Osteoblast (primary cell): ENCODE data around the gene TCN1. TPM values are rescaled to one million over a fixed set of nuclear protein-coding genes. Genes with fewer than 3 reads are reported as not detected.
"Not testable (repeated sequence)": the region's sequence is repeated elsewhere in the genome, so short reads cannot be mapped to it uniquely, and the experiment has no call there.

Source experiments
- DNase-seq: peaks from one replicate; pipeline ENCODE4 v3.0.0; 2011; ENCODE audit warnings: low spot score, mixed read lengths; ENCODE audit not compliant: insufficient read length; ENCODE audit errors: missing footprints
- H2AFZ ChIP-seq: 2 replicates; pipeline ENCODE4 v1.6.0; 2011; ENCODE audit warnings: mild to moderate bottlenecking, low read length
- H3K27ac ChIP-seq: 2 replicates; pipeline ENCODE4 v1.5.1; 2011; ENCODE audit warnings: mild to moderate bottlenecking, low read depth, low read length, moderate library complexity
- H3K27me3 ChIP-seq: 2 replicates; pipeline ENCODE4 v1.6.0; 2012; ENCODE audit warnings: mild to moderate bottlenecking, control low read depth, inconsistent platforms, low read length, moderate library complexity; ENCODE audit not compliant: insufficient read depth
- H3K36me3 ChIP-seq: 2 replicates; pipeline ENCODE4 v1.5.1; 2011; ENCODE audit warnings: mild to moderate bottlenecking, low read length, control low read depth, moderate library complexity; ENCODE audit not compliant: insufficient read depth
- H3K4me1 ChIP-seq: 2 replicates; pipeline ENCODE4 v1.5.1; 2011; ENCODE audit warnings: mild to moderate bottlenecking, low read length, control low read depth, moderate library complexity; ENCODE audit not compliant: insufficient read depth
- H3K4me2 ChIP-seq: 2 replicates; pipeline ENCODE4 v1.6.0; 2011; ENCODE audit warnings: mild to moderate bottlenecking, low read length; ENCODE audit not compliant: insufficient read depth
- H3K4me3 ChIP-seq: fragments of 200-600 bp; sonication (generic); 3 replicates; pipeline ENCODE4 v1.5.1; 2012; ENCODE audit warnings: mild to moderate bottlenecking, low read length, inconsistent platforms; ENCODE audit not compliant: insufficient read depth
- H3K79me2 ChIP-seq: 2 replicates; pipeline ENCODE4 v1.6.0; 2012; ENCODE audit warnings: mild to moderate bottlenecking, low read length, control low read depth, inconsistent platforms; ENCODE audit not compliant: insufficient read depth
- H3K9me3 ChIP-seq: 2 replicates; pipeline ENCODE4 v1.5.1; 2011; ENCODE audit warnings: low read depth, low read length, control low read depth
- H4K20me1 ChIP-seq: 2 replicates; pipeline ENCODE4 v1.6.0; 2012; ENCODE audit warnings: mild to moderate bottlenecking, low read length, control low read depth; ENCODE audit not compliant: insufficient read depth
- total RNA-seq: library from RNA; depleted of rRNA; stranded (reverse); fragments of >200 nt; gene quantifications from 2 replicates; pipeline ENCODE4 v1.2.3, GENCODE V29; 2012
- TF ChIP-seq, protein P1 (sequence below): IDR thresholded peaks from 2 replicates; pipeline ENCODE4 v1.5.1; 2011; ENCODE audit warnings: mild to moderate bottlenecking, low read depth, low read length, moderate library complexity; ENCODE audit errors: extremely low read depth

TCN1 gene
- total RNA-seq, 1 donor = not detected

DNA sequence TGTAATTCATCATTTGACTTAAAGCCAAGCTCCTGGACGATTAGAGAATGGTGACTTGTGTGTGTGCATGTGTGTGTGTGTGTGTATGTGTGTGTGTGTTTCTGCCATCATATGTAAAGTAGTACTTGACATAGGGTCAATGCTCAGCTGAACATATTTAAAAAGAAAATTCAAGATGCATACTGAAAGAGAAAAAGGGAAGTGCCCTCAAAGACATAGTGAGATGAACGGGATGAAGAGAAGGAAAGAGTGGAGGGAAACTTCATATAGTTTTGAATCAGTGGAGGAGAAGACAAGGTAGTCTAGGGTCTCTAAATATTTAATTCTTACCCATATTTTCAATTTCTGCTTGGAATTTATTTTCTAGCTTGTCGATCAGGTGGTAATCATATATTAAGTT is 4.0 kb downstream of the TCN1 start:
- no peaks in the 10 kb centered on the region for H3K4me1 ChIP-seq
- H3K4me2 ChIP-seq = no peak overlapping the region
- H3K79me2 ChIP-seq = no peaks in the 10 kb centered on the region
- no peaks in the 10 kb centered on the region for H3K27me3 ChIP-seq
- no peaks in the 10 kb centered on the region for H3K9me3 ChIP-seq
- TF ChIP-seq, protein P1, sequence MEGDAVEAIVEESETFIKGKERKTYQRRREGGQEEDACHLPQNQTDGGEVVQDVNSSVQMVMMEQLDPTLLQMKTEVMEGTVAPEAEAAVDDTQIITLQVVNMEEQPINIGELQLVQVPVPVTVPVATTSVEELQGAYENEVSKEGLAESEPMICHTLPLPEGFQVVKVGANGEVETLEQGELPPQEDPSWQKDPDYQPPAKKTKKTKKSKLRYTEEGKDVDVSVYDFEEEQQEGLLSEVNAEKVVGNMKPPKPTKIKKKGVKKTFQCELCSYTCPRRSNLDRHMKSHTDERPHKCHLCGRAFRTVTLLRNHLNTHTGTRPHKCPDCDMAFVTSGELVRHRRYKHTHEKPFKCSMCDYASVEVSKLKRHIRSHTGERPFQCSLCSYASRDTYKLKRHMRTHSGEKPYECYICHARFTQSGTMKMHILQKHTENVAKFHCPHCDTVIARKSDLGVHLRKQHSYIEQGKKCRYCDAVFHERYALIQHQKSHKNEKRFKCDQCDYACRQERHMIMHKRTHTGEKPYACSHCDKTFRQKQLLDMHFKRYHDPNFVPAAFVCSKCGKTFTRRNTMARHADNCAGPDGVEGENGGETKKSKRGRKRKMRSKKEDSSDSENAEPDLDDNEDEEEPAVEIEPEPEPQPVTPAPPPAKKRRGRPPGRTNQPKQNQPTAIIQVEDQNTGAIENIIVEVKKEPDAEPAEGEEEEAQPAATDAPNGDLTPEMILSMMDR = no peak
- no peak for DNase-seq
- H2AFZ ChIP-seq = no peak overlapping the region
- H4K20me1 ChIP-seq = no peaks in the 10 kb centered on the region
- H3K4me3 ChIP-seq = no peak overlapping the region
- no peak overlapping the region for H3K27ac ChIP-seq
- no peaks in the 10 kb centered on the region for H3K36me3 ChIP-seq

DNA sequence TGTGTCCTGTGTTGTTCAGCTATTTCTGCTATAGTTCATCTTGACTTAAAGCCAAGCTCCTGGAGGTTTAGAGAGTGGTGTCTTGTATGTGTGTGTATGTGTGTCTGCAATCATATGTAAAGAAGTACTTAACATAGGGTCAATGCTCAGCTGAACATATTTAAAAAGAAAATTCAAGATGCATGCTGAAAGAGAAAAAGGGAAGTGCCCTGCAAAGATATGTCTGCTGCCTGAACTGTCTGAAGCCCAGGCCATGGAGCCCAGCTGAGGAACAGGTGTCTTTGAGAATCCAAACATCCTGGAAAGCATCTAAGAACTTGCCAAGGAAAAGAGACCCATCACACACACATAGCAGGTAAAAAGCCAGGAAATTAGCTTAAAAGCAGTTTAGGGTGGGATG is 6.6 kb downstream of the TCN1 start:
- Histone ChIP-seq H3K4me3 (no peak overlapping the region), H3K79me2 (no peaks in the 10 kb centered on the region), H3K36me3 (no peaks in the 10 kb centered on the region), H3K4me2 (no peak overlapping the region), H3K9me3 (no peaks in the 10 kb centered on the region), H4K20me1 (no peaks in the 10 kb centered on the region), H3K4me1 (no peaks in the 10 kb centered on the region), H2AFZ (no peak overlapping the region), H3K27me3 (no peaks in the 10 kb centered on the region), H3K27ac (no peak overlapping the region)
- TF ChIP-seq, protein P1 = no peak
- peak; percentile 13 for DNase-seq

DNA sequence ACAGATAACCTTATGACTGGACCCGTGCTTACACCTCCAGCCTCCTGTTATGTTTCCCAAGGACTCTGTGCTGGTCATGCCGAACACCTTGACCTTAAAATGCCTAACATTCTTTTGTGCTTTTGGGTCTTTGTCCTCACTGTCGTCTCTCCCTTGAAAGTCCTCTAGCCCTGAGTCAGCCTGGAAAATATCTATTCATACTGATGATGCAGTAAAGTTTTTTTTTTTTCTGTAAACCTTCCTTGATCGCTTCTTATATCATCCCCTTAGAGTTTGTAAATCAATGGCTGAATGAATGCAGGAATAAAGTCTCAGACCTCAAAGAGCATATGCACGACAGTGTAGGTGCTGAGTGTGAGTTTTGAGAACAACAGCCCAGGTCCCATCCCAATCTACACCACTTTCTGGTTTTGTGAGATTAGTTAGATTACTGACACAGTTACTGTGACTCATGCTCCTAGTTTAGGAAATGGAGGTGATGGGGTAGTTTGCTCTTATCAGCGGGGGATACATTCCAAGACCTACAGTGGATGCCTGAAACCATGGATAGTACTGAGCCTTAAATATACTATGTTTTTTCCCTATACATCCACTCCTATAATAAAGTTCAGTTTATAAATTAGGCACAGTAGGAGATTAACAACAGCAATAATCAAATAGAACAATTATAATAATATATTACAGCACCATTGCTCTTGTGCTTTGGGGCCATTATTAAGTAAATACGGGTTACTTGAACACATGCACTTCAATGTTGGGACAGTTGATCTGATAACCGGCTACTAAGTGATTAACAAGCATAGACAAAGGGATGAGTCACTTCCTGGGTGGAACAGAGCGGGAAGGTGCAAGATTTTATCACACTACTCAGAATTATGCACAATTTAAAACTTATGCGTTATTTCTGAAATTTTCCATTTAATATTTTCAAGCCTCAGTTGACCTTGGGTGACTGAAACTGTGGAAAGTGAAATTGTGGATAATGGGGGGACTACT is 8.6 kb downstream of the TCN1 start:
- Histone ChIP-seq H3K4me3 (no peak overlapping the region), H3K4me1 (no peaks in the 10 kb centered on the region), H3K27me3 (no peaks in the 10 kb centered on the region), H3K4me2 (no peak overlapping the region), H3K79me2 (no peaks in the 10 kb centered on the region), H3K27ac (no peak overlapping the region), H3K36me3 (no peaks in the 10 kb centered on the region), H2AFZ (no peak overlapping the region), H3K9me3 (no peaks in the 10 kb centered on the region), H4K20me1 (no peaks in the 10 kb centered on the region)
- TF ChIP-seq, protein P1 = no peak
- no peak for DNase-seq

DNA sequence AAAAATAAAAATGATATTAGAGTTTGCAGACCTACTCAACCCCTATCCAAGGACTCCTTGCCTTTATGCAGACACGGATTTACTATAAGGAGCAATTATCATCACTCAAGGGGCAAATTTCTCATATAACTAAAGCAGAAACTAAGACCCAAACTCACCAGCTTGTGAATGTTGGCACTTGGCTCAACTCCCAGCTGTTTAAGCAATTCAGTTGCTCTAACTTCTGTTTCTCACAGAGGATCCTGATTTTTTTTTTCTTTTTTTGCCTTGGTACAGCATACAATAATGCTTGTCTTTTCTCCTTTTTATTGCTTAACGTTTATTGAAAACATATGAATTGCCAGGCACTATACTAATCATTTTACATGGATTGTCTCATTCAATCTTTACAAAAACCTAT is 11.4 kb downstream of the TCN1 start:
- Histone ChIP-seq H3K36me3 (no peaks in the 10 kb centered on the region), H4K20me1 (no peaks in the 10 kb centered on the region), H3K4me1 (no peaks in the 10 kb centered on the region), H3K79me2 (no peaks in the 10 kb centered on the region), H3K9me3 (no peaks in the 10 kb centered on the region), H2AFZ (no peak overlapping the region), H3K4me2 (no peak overlapping the region), H3K27ac (no peak overlapping the region), H3K4me3 (no peak overlapping the region), H3K27me3 (no peaks in the 10 kb centered on the region)
- DNase-seq = no peak
- TF ChIP-seq, protein P1 = no peak

DNA sequence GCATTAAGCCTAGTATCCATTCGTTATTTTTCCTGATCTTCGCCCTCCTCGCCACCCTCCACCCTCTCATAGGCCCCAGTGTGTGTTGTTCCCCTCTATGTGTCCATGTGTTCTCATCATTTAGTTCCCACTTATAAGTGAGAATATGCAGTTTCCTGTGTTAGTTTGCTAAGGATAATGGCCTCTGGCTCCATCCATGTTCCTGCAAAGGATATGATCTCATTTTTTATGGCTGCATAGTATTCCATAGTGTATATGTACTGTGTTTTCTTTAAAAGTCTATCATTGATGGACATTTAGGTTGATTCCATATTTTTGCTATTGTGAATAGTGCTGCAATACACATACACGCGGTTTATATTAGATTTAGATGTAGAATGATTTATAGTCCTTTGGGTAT is 14.9 kb downstream of the TCN1 start:
- not testable (repeated sequence) for H3K79me2 ChIP-seq, H2AFZ ChIP-seq, H3K4me1 ChIP-seq, H3K9me3 ChIP-seq, H3K36me3 ChIP-seq, DNase-seq, H3K4me3 ChIP-seq, H3K4me2 ChIP-seq, H3K27me3 ChIP-seq, H3K27ac ChIP-seq, H4K20me1 ChIP-seq

DNA sequence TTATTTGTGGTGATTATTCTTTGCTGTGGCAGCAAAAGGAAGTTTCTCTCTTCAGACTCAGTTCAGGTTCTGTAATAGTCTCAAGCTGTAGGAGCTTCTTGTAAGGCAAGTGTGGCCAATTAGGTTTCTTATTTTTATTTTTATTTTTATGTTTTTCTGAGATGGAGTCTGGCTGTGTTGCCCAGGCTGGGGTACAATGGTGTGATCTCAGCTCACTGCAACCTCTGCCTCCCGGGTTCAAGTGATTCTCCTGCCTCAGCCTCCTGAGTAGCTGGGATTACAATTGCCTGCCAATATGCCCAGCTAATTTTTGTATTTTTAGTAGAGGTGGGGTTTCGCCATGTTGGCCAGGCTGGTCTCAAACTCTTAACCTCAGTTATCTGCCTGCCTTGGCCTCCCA is 16.7 kb downstream of the TCN1 start:
- not testable (repeated sequence) for H3K4me2 ChIP-seq, H3K4me3 ChIP-seq, H2AFZ ChIP-seq, H3K4me1 ChIP-seq, H4K20me1 ChIP-seq, H3K27me3 ChIP-seq, H3K79me2 ChIP-seq, H3K9me3 ChIP-seq, H3K36me3 ChIP-seq, DNase-seq, H3K27ac ChIP-seq
